LNCaP clone FGC (cell line): ENCODE measurements around the gene CAPZA2.
"Not testable (repeated sequence)": the region's sequence is repeated elsewhere in the genome, so short reads cannot be mapped to it uniquely, and the experiment has no call there.

Experiments
- DNase-seq: peaks from one replicate; pipeline ENCODE4 v3.0.0-alpha.2; 2011; ENCODE audit warnings: low read depth
- H3K4me3 ChIP-seq: 2 replicates; pipeline ENCODE4 v1.5.1; 2011; ENCODE audit warnings: mild to moderate bottlenecking, low read depth, low read length, control low read depth
- CTCF ChIP-seq: IDR thresholded peaks from 2 replicates; pipeline ENCODE4 v1.5.1; 2012; ENCODE audit warnings: mild to moderate bottlenecking; ENCODE audit not compliant: control insufficient read depth, insufficient read depth; ENCODE audit errors: extremely low read depth

CAPZA2 gene

GRCh38 chr7:116957874-116958273 is 95.5 kb downstream of the CAPZA2 start:
- no peak overlapping the region for H3K4me3 ChIP-seq

GRCh38 chr7:116961966-116962673 is 99.7 kb downstream of the CAPZA2 start:
- DNase-seq, H3K4me3 ChIP-seq: not testable (repeated sequence)

More at GRCh38 chr7:116957874-116958273, 95.5 kb downstream of the CAPZA2 start:
- TF ChIP-seq CTCF: no peak
- DNase-seq: no peak

- no peak for TF ChIP-seq CTCF
- no peak overlapping the region for H3K4me3 ChIP-seq
- no peak for DNase-seq
Measured at GRCh38 chr7:116963234-116963633, 100.8 kb downstream of the CAPZA2 start.

DNA sequence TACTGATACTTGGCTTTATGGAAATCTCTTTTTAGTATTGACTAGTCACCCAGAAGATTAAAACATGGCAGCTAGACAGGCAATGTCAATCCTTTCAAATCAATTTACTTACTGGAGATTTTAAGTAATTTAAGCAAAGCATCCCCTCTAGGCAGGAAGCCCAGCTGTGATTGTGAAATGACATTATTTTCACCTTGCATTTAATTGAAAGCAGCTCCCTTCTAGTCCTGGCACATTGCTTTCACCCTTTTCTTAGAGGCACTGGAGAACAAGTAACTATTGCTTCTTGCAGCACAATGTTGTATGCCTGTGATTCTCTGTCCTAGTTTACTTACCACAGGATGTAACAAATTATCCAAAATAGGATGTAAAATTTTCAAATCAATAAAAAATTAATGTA is 104.2 kb downstream of the CAPZA2 start:
- DNase-seq: no peak
- TF ChIP-seq CTCF: no peak
- no peak overlapping the region for H3K4me3 ChIP-seq

GRCh38 chr7:116967254-116967922 is 105.0 kb downstream of the CAPZA2 start:
- no peak for DNase-seq
- no peak overlapping the region for H3K4me3 ChIP-seq
- TF ChIP-seq CTCF: no peak

DNA sequence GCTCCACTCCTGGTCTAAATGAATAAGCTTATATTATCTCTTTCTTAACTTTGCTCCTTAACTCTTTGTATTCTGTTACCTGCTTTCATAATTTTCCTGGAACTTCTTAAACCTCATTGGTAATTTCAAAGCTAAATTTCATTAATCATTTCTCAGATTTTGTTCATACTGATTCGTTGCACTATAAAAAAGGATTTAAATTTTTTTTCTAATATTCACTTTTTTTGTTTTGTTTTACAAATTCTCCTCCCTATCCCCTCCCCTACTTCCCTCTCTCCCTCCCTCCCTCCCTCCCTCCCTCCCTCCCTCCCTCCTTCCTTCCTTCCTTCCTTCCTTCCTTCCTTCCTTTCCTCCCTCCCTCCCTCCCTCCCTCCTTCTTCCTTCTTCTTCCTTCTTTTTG is 105.6 kb downstream of the CAPZA2 start:
- no peak overlapping the region for H3K4me3 ChIP-seq
- DNase-seq: no peak
- TF ChIP-seq CTCF: no peak

GRCh38 chr7:116968631-116969030 is 106.2 kb downstream of the CAPZA2 start:
- DNase-seq: no peak
- H3K4me3 ChIP-seq: no peak overlapping the region
- no peak for TF ChIP-seq CTCF
